GM19324 (cell line): Measurements from ENCODE around the gene OR5AL1.
"Not testable (repeated sequence)": the region's sequence is repeated elsewhere in the genome, so short reads cannot be mapped to it uniquely, and the experiment has no call there.

ENCODE experiments used
- ATAC-seq: cut with Tn5 transposase; IDR thresholded peaks from one replicate; pipeline ENCODE4 v1.9.1; 2021; ENCODE audit warnings: mild to moderate bottlenecking, moderate library complexity; ENCODE audit not compliant: unreplicated experiment, low FRiP score

The OR5AL1 gene

DNA sequence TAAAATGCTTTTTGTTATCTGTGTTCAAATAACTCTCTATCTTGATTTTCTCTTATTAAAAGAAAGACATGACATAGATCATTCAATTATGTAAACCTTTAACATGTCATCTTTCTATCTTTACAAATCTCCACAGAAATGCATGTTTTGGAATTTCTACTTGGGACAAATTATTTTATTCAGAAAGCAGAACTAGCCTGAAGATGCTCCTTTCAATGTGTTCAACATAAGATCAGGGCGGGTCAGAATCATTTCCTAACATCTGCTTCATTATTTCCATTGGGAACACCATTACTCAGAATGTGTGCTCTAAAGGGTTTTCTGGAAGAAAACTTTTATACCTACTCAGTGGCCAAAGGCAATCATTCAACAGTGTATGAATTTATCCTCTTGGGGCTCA lies at the start of gene OR5AL1:
TSS of gene OR5AL1 (plus strand) at position 301 of the 400 bp plus-strand sequence.
- ATAC-seq, result no peak

DNA sequence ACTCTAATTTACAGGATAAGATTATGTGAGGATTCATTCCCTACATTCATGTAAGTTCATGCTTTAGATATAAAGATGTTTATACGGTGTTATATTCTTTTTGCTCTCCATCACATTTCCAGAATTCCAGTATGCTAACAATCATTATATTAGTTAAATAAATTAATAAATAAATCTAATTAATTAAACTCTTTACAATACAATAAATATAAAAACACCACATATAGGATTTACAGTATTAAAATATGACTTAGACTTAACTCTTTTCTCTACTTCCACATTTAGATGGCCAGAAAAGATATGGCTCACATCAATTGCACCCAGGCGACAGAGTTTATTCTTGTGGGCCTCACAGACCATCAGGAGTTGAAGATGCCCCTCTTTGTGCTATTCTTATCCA lies 37.2 kb upstream of the OR5AL1 start, which contains the start of gene OR8U1:
TSS of gene OR8U1 (plus strand) at position 301 of the 400 bp plus-strand sequence. CDS start at position 301, 0 bp downstream.
- ATAC-seq, result no peak

DNA sequence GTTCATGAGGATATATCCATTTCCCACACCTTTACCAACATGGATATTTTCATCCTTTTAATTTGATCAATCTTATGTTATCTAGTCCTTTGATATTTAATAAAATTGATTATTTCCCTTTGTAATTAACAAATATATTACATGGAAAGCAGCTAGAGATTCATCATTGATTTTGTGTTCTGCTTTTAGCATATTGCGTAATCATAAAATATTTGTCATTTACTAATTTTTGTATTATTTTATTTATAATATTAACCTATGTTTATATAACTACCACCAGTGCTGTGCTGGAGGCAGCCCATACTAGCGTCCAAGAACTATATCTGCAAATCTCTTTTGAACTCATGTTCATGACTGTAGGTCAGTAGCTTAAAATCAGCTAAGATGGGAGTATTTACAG lies 32.4 kb upstream of the OR5AL1 start:
- no peak for ATAC-seq

DNA sequence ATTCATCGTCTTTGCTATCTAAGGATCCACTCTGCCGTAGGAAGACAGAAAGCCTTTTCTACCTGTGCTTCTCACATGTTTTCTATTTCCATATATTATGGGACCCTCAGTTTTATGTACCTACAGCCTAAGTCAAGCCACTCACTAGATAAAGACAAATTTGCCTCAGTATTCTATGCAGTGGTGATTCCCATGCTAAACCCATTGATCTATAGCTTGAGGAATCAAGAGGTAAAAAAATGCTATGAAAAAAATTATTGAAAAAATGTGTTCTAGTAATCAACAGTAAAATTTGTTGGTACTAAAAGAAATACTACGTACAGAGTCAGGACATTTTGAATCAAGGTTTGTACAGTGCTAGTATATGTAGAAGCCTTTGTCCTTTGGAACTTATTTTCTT lies 18.1 kb upstream of the OR5AL1 start:
- ATAC-seq, result no peak

DNA sequence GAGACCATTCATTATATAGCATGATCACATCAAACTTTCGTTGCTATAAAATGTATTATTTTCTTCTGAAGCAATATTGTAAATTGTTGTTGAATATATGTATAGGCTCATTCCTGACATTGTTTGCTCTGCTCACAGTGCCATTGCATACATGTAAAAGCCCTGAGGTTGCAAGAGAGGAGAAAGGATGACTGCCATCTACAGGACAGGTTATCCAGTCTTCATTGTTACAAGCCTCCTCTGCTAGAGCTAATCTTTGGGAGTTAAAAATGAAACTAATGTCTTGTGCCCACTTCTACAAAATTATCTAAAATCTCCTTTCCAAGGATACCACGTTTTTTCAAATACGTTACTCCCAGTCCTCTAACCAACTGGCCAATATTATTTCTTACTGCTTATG lies 16.4 kb upstream of the OR5AL1 start:
- ATAC-seq, result no peak

DNA sequence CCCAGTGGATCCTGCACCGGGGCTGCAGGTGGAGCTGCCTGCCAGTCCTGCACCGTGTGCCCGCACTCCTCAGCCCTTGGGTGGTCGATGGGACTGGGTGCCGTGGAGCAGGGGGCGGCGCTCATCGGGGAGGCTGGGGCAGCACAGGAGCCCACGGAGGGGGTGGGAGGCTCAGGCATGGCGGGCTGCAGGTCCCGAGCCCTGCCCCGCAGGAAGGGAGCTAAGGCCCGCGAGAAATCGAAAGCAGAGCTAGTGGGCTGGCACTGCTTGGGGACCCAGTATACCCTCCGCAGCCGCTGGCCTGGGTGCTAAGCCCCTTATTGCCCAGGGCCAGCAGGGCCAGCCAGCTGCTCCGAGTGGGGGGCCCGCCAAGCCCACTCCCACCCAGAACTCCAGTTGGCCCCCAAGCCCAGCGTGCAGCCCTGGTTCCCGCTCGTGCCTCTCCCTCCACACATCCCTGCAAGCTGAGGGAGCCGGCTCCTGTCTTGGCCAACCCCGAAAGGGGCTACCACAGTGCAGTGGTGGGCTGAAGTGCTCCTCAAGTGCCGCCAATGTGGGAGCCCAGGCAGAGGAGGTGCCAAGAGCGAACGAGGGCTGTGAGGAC lies 10.5 kb upstream of the OR5AL1 start:
- not testable (repeated sequence) for ATAC-seq

DNA sequence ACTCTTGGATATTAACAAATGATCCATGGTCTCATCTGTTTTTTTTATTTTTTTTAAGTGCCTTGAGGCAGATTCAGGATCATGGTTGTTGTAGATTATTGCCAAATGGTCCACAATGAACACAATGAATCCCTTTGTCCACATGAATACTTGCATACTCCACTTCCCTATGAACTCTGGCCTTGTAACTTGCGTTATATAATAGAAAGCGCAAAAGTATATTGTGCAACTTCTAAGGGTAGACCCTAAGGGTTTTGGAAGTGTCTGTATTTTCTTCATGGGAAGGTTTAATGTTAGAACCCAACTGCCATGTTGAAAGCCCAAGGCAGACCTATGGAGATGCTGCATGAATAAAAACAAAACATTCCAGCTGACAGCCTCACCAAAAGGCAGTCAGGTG lies 8.1 kb upstream of the OR5AL1 start:
- ATAC-seq, result no peak

DNA sequence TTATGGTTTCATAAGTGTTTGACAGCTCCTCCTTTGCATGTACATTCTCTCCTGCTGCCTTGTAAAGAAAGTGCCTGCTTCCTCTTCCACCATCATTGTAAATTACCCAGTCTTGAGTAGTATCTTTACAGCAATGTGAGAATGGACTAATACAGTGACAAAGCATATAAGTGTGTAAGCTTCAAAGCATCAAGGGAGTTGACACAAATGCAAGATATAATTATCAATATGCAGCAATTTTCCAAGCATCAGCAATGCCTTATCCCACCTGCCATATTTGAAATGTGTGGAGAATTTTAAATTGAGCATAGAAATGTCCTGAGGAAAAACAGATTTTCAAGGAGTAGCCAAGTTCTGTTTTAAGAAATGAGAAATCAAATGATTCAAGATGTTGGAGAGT lies 1.7 kb upstream of the OR5AL1 start:
- no peak for ATAC-seq

DNA sequence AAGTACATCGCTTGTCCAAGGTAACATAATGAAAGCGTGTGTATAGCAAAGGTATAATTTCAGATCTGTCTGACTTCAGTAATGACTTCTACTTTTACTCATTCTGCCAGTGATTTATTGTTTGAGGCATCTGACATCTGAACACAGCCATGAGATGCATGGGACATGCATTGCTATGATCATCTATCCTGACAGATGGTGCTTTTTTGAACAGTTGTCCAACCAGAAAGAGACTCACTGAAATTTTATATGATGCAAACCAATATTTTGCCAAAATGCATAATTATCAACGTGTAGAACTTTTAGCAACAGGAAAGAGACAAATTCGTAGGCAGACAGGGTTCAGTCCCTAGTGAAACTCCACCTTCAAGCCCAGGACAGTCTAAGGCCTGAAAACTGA lies 41.0 kb downstream of the OR5AL1 start:
- no peak for ATAC-seq

DNA sequence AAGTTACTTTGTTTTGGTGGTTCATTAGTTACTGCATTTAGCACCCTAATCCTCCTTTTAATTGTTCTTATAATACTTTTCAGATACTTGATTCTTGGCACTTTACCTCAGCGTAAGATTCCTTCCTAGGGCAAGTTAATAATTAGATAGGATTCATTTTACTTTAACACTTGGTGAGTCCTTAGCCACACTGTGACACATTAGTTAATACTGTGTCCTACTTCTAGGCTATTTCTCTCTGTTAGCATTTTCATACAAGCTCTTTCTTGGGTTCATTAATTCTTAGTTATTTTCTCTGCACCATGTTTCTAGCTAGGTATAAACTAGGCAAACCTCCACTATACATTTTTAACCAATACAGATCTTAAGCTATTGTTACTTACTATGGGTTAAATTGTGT lies 44.6 kb downstream of the OR5AL1 start:
- ATAC-seq, result no peak
